NCI-H524 treated with DMSO at 0.1 percent for 48 hours (cell line): ENCODE data around the gene MCM8.

Experiments
- DNase-seq: peaks from one replicate; lab custom pipeline; 2025; lab: John Stamatoyannopoulos, UW

Gene MCM8

GRCh38 chr20:5947276-5947675 is 3.2 kb upstream of the MCM8 start:
- DNase-seq, result no peak

DNA sequence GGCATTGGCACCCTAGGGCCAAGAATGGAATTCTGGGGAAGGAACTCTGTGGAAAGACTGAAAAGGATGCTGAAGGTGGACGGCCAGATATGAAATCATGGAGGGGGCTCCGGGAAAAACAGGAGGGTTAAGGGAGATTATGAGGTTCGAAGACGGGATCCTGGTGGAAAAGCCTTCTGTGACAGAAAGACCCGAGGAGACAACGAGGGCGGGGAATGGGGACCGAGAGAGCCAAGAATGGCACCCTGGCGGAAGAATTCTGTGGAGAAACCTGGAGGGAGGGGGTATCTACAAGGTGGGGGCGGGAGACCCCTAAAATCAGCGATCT is 545 bp upstream of the MCM8 start:
- no peak for DNase-seq

DNA sequence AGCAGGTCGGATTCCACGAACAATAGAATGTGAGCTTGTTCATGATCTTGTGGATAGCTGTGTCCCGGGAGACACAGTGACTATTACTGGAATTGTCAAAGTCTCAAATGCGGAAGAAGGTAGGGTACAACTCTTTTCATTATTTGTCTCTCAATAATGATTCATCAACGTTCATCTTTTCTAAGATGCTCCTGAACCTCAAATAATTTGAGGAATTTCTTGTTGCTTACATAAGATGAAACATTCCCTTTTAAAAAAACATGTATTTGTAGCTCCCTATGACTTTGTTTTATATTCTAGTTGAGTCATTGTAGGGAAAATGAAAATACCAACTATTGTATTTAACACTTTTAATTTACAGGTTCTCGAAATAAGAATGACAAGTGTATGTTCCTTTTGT is 17.0 kb downstream of the MCM8 start:
- DNase-seq, result no peak

DNA sequence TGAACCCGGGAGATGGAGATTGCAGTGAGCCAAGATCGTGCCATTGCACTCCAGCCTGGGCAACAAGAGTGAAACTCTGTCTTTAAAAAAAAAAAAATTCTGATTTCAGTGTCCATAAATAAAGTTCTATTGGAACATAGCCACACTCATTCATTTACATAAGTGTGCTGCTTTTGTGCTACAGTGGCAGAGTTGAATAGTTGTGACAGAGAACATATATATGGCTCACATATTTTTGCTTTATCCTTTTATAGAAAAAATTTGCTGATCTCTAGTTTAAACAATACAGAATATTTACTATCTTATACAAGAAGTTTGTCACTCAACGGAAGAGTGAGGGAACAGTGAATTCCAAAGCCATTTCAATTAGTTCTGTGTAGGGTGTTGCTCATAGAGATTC is 18.0 kb downstream of the MCM8 start:
- no peak for DNase-seq

GRCh38 chr20:5969348-5969935 is 19.0 kb downstream of the MCM8 start:
- no peak for DNase-seq

DNA sequence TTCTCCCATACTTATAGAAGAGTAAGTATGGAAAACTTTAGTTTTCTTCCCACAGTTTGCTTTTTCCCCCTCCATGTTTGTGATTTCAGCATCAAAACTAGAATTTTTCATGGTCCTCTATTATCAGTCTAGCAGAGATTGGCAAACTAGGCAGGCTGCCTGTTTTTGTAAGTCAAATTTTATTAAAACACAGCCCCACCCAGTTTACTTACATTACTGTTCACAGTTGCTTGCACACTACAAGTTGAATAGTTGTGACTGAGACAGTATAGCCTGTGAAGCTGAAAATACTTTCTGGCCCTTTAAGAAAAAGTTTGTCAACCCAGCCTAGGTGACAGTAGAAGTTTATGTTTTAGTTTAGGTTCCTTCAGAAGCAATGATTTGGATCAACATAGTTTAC is 19.5 kb downstream of the MCM8 start:
- DNase-seq, result no peak

DNA sequence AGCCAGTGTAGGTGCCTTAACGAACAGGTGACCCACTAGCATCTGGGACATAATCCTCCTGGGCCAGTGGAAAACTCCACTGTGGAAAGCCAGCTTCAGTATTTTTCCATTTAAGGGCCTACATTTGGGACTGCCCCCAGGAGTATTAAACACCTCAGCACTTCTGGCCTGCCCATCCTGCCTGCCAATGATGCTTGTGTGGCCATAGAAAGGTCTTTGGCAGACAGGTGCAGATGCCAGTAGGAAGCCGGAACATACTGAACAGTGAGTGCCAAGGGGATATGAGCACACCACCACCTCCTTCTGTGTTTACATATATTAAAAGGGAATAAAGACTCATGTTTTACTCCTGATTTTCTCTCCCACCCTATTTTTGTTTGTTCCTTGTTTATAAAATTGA is 19.9 kb downstream of the MCM8 start:
- DNase-seq, result no peak

- no peak for DNase-seq
These were observed 20.8 kb downstream of the MCM8 start for GRCh38 chr20:5971203-5971602.

DNA sequence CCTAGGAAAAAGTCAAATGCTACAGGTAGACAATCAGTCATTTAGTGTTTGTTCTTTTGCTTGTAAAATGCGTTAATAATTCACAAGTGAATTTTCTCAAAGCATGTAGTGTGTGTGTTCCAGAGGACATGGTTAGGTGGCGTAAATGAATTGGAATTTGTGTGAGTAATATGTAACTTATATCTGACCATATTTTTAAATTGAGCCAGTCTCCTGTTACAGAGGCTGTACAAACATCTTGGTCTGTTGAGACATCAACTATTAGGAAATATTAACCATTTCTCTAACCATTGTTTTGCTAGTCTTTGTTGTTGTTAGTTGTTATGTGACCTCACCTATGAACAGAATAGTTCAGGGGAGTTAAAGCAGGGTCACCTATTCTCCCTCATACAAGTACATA is 22.7 kb downstream of the MCM8 start:
- no peak for DNase-seq

DNA sequence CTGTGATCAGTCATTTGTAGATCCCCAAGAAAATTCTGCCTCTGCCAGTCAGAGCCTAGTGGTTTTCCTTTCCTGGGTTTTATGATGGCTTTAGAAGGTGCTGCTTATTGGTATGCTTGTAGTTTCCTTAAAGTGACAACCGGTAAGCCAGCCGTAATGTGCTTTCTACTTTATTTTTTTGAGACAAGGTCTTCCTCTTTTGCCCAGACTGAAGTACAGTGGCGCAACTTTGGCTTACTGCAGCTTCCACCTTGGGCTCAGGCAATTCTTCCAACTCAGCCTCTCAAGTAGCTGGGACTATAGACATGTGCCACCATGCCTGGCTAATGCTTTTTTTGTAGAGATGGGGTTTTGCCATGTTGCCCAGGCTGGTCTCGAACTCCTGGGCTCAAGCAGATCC is 23.5 kb downstream of the MCM8 start:
- DNase-seq, result no peak

DNA sequence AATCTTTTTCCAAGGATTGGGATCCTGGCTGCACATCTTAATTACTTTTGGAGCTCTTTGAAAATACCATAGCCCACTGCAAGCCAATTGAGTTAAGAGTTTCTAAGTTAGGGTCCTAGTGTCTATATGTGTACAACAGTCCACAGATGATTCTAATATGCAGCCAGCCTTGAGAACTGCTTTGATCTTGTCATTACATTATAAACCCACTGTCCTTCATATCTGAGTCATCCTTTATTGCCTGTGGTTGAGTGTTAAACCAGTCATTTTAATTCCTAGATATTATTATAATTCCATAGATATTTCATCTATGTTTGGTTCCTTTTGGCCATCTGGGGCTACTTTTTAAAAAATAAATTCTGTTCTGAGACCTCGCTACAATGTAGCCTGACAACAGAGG is 24.1 kb downstream of the MCM8 start:
- DNase-seq, result no peak

- DNase-seq, result no peak
These were observed 25.3 kb downstream of the MCM8 start for GRCh38 chr20:5975778-5976177.

DNA sequence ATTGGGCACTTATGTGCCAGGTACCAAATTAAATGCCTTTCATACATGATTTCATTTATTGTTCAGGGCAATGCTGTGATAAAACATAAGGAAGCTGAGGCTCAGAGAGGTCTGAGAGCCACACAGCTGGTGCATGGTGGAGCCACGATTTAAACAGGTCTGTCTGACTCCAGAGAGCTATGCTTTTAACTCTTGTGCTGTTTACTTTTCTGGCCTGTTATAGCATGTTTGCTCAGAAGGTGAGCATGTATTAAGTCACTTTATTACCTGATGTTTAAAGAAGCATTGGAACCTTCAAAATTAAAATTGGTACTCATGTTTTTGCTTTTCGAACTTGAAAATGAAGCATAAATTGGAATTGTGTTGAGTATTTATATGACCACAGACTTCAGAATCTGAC is 26.8 kb downstream of the MCM8 start:
- DNase-seq, result no peak

DNA sequence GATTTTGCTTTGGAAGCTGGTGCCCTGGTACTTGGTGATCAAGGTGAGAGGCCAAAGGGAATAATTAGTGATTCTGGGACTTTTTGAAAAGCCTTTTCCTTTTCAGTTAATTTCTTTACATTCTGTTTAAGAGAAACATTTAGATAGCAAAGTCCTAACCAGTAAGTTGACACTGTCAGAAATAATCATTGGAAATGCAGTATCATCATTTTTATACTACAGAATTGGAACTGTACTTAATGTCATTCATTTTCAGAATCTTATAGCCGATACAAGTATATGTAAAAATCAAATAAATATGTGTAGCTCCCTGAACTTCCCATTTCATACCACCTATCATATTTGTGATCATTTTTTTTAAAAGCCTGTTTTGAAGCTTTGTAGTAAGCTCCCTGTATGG is 27.5 kb downstream of the MCM8 start:
- no peak for DNase-seq

DNA sequence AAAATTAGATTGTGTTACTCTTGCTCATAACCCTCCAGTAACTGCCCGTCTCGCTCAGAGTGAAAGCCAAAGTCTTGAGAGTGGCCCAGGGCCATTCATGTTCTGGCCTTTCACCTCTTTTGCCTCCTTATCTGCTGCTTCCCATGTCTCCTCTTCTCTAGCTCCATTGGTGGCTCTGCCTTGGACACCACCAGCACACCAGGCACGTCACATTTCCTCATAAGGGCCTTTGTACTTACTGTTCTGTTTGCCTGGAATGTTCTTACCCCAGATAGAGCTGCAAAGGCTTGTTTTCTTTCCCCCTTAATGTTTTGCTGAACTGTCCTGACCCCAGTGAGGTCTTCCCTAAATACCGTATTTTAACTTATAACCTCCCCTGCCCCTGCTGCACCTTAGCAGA is 29.3 kb downstream of the MCM8 start:
- no peak for DNase-seq

DNA sequence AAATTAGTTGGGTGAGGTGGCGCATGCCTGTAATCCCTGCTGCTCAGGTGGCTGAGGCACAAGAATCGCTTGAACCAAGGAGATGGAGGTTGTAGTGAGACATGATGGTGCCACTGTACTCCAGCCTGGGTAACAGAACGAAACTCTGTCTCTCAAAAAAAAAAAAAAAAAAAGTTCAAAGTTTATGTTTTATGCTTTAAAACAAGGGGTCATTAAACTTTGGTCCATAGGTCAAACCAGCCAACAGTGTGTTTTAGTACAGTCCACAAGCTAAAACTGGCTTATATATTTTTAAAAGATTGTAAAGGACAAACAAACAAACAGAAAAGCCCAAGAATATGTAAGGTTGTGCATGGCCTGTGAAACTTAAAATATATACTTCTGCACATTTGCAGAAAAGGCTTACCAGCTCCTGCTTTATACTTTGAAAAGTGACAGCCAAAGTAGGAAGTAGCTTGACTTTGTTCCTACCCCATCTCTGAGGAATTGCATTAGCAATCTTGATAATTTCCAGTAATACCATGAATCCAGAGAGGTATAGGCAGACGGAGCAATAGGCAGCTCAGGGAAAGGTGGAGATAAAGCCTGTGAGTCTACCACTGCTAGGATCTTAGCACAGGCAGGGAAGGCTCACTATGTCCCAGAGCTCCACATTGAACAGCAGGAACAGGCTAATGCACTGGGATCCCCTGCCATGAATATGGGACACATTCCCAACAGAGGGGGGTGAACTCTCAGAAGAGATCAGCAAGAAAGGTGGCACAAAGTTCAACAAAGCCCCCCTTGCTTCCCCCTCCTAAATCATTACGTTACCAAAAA is 30.5 kb downstream of the MCM8 start:
- DNase-seq, result no peak

- DNase-seq, result no peak
These were observed 36.9 kb downstream of the MCM8 start for GRCh38 chr20:5987383-5987782.

DNA sequence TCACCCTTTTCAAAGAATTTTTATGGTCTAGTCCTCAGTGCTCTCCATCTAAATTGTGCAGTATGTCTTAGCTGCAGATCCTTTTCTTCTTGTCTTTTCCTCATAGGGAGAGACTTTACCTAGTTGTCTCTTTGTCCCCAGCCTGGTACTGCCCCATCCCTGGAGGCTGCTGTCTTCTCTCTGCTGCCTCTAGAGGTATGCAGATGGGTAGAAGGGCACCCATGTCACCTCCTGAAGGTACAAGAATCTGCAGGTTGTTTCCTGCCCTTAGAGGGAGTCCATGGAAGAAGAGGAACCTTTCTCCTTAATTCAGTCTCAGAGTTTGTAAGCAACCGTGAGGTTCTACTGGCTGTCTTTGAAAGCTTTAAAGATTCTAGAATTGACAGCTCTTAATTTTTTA is 39.1 kb downstream of the MCM8 start:
- DNase-seq, result no peak

GRCh38 chr20:5990946-5991345 is 40.5 kb downstream of the MCM8 start:
- no peak for DNase-seq

DNA sequence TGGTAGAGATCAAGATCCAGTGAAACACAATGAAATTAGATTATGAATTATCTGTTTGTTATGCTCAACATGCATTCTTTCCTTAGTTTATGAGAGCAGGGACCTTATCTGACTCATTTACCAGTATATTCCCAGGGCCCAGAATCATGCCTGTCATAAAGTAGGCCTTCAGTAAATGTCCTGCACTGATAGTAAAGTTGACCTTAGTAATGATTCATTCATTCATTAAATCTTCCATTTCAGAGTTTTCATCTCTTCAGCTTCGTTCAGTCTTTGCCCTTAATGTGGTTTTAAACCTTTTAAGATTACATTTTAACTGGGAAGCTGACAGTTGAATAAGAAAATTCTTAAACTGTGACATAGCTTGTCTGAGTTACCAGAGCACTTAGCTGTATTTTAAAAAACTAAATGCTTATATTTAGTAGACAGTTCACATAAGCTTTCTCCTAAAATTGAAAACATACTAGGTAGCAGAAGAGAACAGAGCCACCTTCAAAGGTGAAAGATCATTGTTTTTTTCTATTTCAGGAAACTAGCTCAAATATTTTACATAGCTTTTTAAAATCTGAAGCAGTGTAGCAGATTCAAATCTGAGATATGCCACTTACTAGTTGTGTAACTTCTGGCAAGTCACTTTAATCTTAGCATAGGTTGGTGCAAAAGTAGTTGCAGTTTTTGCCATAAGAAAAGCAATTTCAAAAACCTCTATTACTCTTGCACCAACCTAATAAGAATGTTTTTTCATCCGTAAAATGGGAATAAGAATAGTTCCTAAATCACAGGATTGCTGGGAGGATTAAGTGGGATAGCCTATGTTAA is 41.4 kb downstream of the MCM8 start:
- DNase-seq, result no peak

GRCh38 chr20:5996765-5997164 is 46.3 kb downstream of the MCM8 start:
- no peak for DNase-seq

DNA sequence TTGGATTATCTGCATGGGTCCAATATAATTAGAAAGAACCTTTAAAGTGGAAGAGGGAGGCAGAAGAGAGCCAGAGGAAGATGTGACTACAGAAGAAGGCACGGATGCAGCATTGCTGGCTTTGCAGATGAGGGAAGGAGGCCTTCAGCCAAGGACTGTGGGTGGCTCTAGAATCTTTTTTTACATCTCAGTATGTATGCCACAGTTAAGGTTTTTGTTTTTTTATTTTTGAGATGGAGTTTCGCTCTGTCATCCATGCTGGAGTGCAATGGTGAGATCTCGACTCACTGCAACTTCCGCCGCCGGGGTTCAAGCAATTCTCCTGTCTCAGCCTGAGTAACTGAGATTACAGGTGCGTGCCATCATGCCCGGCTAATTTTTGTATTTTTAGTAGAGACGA is 49.3 kb downstream of the MCM8 start:
- no peak for DNase-seq

DNA sequence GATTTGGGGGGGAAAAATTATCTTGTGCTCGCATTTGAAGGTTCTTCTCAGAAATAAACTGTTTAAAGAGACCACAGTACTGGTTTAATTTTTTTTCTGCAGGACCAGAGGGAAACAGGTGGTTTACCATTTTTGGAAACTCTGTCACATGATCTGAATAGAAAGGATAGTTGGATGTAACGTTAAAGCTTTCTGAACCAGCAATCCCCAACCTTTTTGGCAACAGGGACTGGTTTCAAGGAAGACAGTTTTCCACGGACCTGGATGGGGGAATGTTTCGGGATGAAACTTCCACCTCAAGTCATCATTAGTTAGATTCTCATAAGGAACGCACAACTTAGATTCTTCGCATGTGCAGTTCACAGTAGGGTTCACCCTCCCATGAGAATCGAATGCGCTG is 50.4 kb downstream of the MCM8 start:
- DNase-seq, result no peak

DNA sequence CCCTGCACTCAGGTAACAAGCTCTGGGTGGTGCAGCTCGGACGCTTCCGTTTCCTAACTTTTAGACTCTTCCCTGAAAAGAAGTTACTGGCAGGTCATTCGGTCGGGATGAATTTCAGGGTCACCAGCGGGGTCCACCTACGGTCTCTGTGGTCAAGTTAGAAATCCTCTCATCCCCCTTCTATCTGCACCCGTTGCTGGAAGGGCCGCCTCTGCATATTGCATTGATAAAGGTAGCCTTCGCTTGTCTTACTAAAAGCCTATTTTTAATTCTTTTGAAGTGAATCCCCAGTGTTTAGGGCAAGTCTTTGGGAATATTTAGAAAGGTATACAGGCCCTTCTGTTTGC is 56.1 kb downstream of the MCM8 start:
- no peak for DNase-seq
